CD4-positive, alpha-beta T cell (primary cell): Measurements from ENCODE around the gene TMEM95. TPM values are rescaled to one million over a fixed set of nuclear protein-coding genes. Genes with fewer than 3 reads are reported as not detected.

ENCODE experiments used
- ATAC-seq: fragments of 200-7000 bp; cut with Tn5 transposase; one replicate; pipeline ENCODE4 v1.10.0; 2022; ENCODE audit warnings: mild to moderate bottlenecking; ENCODE audit not compliant: poor library complexity
- CTCF ChIA-PET: fragments of 350-600 bp; sonication (Branson Sonifier 250); formaldehyde crosslinking; loops from one replicate; lab custom pipeline; 2021; ENCODE audit warnings: antibody characterized with exemption, inconsistent platforms; lab: Charles Lee
- POLR2A ChIA-PET: fragments of 350-600 bp; sonication (Branson Sonifier 250); formaldehyde crosslinking; loops from one replicate; lab custom pipeline; 2021; ENCODE audit warnings: antibody characterized with exemption, inconsistent platforms; lab: Charles Lee
- DNase-seq, 14 experiments: peaks; one replicate each; pipeline ENCODE4 v3.0.0-alpha.2; 2013 to 2020; ENCODE audit warnings: mixed read lengths in 2 of 14
- H3K27ac ChIP-seq, 2 donors: one replicate each; pipeline versions ENCODE4 v1.5.1 to v1.7.0; 2013; ENCODE audit warnings: low read length in 2 of 2, low read depth in 1 of 2, mild to moderate bottlenecking in 1 of 2
- H3K27me3 ChIP-seq, 2 experiments: 1 replicate in 1 of 2; 2 replicates in 1 of 2; pipeline versions ENCODE4 v1.6.1 to v1.7.0; 2013; ENCODE audit warnings: low read length in 2 of 2, control low read depth in 1 of 2, mild to moderate bottlenecking in 1 of 2, moderate library complexity in 1 of 2; ENCODE audit not compliant: insufficient read depth in 2 of 2, control insufficient read depth in 1 of 2
- H3K36me3 ChIP-seq: one replicate; pipeline ENCODE4 v1.6.1; 2013; ENCODE audit warnings: low read length, control low read depth; ENCODE audit not compliant: insufficient read depth
- H3K4me1 ChIP-seq: one replicate; pipeline ENCODE4 v1.6.1; 2013; ENCODE audit warnings: low read length, control low read depth; ENCODE audit not compliant: insufficient read depth
- H3K4me3 ChIP-seq: one replicate; pipeline ENCODE4 v1.5.1; 2013; ENCODE audit warnings: mild to moderate bottlenecking, low read length, moderate library complexity
- H3K9me3 ChIP-seq, 2 experiments: 1 replicate in 1 of 2; 2 replicates in 1 of 2; pipeline versions ENCODE4 v1.6.1 to v1.7.0; 2013; ENCODE audit warnings: low read length in 2 of 2, mild to moderate bottlenecking in 2 of 2, control low read depth in 1 of 2, moderate library complexity in 1 of 2; ENCODE audit not compliant: control insufficient read depth in 1 of 2, insufficient read depth in 1 of 2
- H3K27ac Mint-ChIP-seq: one replicate; pipeline ENCODE4 v1.8.0; 2020; ENCODE audit warnings: mixed read lengths
- H3K27me3 Mint-ChIP-seq: one replicate; pipeline ENCODE4 v1.8.0; 2021; ENCODE audit warnings: mixed read lengths
- H3K36me3 Mint-ChIP-seq: one replicate; pipeline ENCODE4 v1.8.0; 2021; ENCODE audit warnings: low read depth, mixed read lengths
- H3K4me1 Mint-ChIP-seq: one replicate; pipeline ENCODE4 v1.8.0; 2021; ENCODE audit warnings: low read depth, mixed read lengths
- H3K4me3 Mint-ChIP-seq: one replicate; pipeline ENCODE4 v1.8.0; 2020; ENCODE audit warnings: mild to moderate bottlenecking, mixed read lengths
- H3K9me3 Mint-ChIP-seq: one replicate; pipeline ENCODE4 v1.8.0; 2020; ENCODE audit warnings: mixed read lengths
- intact Hi-C, 2 experiments: fragments of 100-400 bp; cut with DNase I in 1 of 2; cut with micrococcal nuclease in 1 of 2; formaldehyde crosslinking; loops; one replicate each; pipeline versions ENCODE4 v1.15.1 to v1.9.0; 2023 to 2025; cut with DNase I, micrococcal nuclease
- total RNA-seq, 174 experiments: library from RNA in 2 of 174; stranded (reverse) in 2 of 174; gene quantifications; one replicate each; pipeline ENCODE4 v1.2.3 and lab custom pipeline; 2021 to 2026
- TF ChIP-seq, protein P1 (sequence below): fragments of 200-600 bp; IDR thresholded peaks from one replicate; pipeline ENCODE4 v1.8.0; 2022; ENCODE audit warnings: antibody characterized with exemption, mild to moderate bottlenecking

TMEM95 gene
- total RNA-seq, 2 experiments from 2014 or later = not detected

DNA sequence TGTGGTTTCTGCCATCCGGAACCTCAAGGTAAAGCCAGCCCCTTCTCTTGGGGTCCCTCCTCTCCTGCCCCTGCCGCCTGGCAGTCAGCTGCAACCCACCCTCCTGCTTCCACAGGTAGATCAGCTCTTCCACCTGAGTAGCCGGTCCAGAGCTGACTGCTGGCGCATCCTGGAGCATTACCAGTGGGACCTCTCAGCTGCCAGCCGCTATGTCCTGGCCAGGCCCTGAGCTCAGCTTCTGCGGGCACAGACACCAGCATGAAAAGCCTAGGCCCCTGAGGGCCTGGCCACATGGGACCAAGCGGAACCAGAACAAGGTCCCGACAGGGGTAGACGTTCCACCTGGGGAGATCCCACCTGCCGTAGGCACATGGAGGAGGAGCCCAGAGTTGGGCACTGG is 33.9 kb downstream of the TMEM95 start:
- POLR2A ChIA-PET = interaction anchor here (1.3 kb wide), 1 partner anchor 15 kb away, joined by 3 read pairs; the partner anchor contains the start of gene TMEM256

DNA sequence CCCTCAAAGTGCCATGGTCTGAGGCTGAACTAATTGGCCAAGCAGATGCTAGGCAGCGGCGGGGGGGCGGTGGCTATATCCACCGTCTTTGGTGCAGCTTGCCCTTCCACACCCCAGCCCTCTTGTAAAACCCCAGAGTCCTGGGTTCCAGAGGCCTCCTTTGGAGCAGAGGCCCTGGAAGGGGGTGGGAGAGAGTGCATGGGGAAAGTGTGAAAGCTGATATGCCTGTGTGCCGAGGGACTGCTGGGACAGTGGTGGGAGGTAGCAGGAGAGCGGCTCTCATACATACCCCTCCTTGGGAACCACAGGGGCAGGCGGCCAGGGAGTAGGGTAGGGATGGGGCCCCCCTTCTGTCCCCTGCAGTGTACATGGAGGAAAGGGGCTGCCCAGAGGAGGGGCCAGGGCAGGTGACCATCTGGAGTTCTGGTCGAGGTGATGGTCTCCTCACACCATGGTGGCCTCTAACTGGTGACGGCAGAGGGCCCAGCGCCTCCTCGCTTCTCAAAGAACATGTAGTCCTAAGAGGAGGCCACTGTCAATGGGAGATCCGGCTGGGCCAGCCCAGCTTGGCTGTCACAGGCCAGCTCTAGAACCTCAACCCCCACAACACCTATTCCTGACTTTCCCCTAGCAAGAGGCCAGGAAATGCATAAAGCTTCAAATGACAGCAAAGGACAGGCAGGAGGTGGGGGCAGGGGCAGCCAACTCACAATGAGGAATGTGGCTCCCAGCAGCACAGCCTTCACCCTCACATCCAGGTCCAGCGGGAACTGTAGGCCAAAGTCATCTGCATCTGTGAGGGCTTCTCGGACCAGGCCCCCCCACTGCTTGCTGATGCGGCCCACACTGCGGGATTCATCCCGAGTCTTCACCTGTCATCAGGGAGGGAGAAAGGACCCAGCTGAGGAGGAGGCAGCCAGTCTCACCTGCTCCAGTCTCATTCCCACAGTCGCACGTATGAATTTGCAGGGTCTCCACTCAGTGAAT is 35.3 kb downstream of the TMEM95 start:
- H3K9me3 ChIP-seq = no peaks in the 10 kb centered on the region
- Mint-ChIP-seq H3K36me3 (peaks cover 73% of the 10 kb centered on the region), H3K4me3 (no peak overlapping the region), H3K9me3 (no peaks in the 10 kb centered on the region), H3K4me1 (peaks cover 31% of the 10 kb centered on the region), H3K27ac (peak overlapping the region; percentile 39), H3K27me3 (no peaks in the 10 kb centered on the region)
- TF ChIP-seq, protein P1, sequence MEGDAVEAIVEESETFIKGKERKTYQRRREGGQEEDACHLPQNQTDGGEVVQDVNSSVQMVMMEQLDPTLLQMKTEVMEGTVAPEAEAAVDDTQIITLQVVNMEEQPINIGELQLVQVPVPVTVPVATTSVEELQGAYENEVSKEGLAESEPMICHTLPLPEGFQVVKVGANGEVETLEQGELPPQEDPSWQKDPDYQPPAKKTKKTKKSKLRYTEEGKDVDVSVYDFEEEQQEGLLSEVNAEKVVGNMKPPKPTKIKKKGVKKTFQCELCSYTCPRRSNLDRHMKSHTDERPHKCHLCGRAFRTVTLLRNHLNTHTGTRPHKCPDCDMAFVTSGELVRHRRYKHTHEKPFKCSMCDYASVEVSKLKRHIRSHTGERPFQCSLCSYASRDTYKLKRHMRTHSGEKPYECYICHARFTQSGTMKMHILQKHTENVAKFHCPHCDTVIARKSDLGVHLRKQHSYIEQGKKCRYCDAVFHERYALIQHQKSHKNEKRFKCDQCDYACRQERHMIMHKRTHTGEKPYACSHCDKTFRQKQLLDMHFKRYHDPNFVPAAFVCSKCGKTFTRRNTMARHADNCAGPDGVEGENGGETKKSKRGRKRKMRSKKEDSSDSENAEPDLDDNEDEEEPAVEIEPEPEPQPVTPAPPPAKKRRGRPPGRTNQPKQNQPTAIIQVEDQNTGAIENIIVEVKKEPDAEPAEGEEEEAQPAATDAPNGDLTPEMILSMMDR = no peak
- H3K4me1 ChIP-seq = peaks cover 48% of the 10 kb centered on the region
- no peak overlapping the region for H3K27ac ChIP-seq
- peak in 1 of 14 experiments; percentile 9 for DNase-seq
- intact Hi-C loops = loop anchor here (5.0 to 10.0 kb wide), 2 partner anchors 42 to 45 kb away; partner anchors contain the start of genes FGF11 (in 1 of the 2) and TMEM102 (in 1 of the 2)
- no peaks in the 10 kb centered on the region for H3K27me3 ChIP-seq
- ChIA-PET POLR2A (no interaction called here), CTCF (no interaction called here)
- peaks cover 55% of the 10 kb centered on the region for H3K36me3 ChIP-seq
- H3K4me3 ChIP-seq = no peak overlapping the region
- no peak for ATAC-seq

More for the DNA sequence above, 33.9 kb downstream of the TMEM95 start:
- intact Hi-C loops = loop anchor here in 1 of 2 experiments (10.0 kb wide), 1 partner anchor 46 kb away; the partner anchor contains the start of genes FGF11 and TMEM102
- Mint-ChIP-seq H3K36me3 (peaks cover 74% of the 10 kb centered on the region), H3K4me1 (peaks cover 29% of the 10 kb centered on the region), H3K9me3 (no peaks in the 10 kb centered on the region), H3K27me3 (no peaks in the 10 kb centered on the region), H3K27ac (no peak overlapping the region), H3K4me3 (no peak overlapping the region)
- TF ChIP-seq, protein P1 = no peak
- CTCF ChIA-PET = no interaction called here
- DNase-seq (peak in 1 of 14 experiments; percentile 12), ATAC-seq (no peak)
- no peak overlapping the region for H3K4me3 ChIP-seq
- H3K9me3 ChIP-seq = no peaks in the 10 kb centered on the region
- H3K27me3 ChIP-seq = no peaks in the 10 kb centered on the region
- peaks cover 52% of the 10 kb centered on the region for H3K4me1 ChIP-seq
- H3K27ac ChIP-seq = no peak overlapping the region
- peaks cover 55% of the 10 kb centered on the region for H3K36me3 ChIP-seq

DNA sequence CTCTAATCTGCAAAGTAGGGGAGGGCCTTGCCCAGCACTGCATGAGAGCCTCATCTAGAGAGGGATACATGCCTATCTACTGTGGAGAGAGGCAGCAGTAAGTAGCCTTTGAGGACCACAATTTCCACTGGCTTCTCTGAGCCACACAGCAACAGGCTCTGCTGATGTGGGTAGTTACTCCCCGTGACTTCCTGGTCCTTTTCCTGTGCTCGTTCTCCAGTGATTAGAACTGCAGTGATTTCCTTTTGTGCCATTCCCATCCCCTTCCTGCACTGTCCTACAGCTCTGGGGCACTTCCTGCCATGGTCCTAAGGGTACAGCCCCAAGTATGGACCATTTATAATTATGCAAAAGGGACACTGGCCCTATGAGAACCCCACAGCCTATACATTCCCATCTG is 36.4 kb downstream of the TMEM95 start:
- ATAC-seq (no peak), DNase-seq (no peak)
- TF ChIP-seq, protein P1 = no peak
- H3K36me3 Mint-ChIP-seq = peaks cover 66% of the 10 kb centered on the region
- H3K4me3 ChIP-seq = no peak overlapping the region
- H3K27me3 Mint-ChIP-seq = no peaks in the 10 kb centered on the region
- no peaks in the 10 kb centered on the region for H3K27me3 ChIP-seq
- H3K9me3 Mint-ChIP-seq = no peaks in the 10 kb centered on the region
- no peak overlapping the region for H3K27ac ChIP-seq
- H3K36me3 ChIP-seq = peaks cover 55% of the 10 kb centered on the region
- H3K4me3 Mint-ChIP-seq = peak overlapping the region; percentile 45
- intact Hi-C loops = loop anchor here in 1 of 2 experiments (5.0 kb wide), 1 partner anchor 41 kb away; no protein-coding TSS in a partner anchor
- ChIA-PET CTCF (no interaction called here), POLR2A (no interaction called here)
- no peaks in the 10 kb centered on the region for H3K9me3 ChIP-seq
- peak overlapping the region; percentile 75 for H3K27ac Mint-ChIP-seq
- H3K4me1 ChIP-seq = peaks cover 49% of the 10 kb centered on the region
- H3K4me1 Mint-ChIP-seq = peaks cover 36% of the 10 kb centered on the region
